Myometrial cell (primary cell): Measurements from ENCODE around the gene PHF10. TPM values are rescaled to one million over a fixed set of nuclear protein-coding genes. Genes with fewer than 3 reads are reported as not detected.

Experiments
- total RNA-seq: library from RNA; depleted of rRNA; stranded (reverse); fragments of >200 nt; gene quantifications from 2 replicates; pipeline ENCODE4 v1.2.3, GENCODE V29; 2015

The PHF10 gene
- total RNA-seq = 5.2 and 8.2 TPM in 2 replicates

GRCh38 chr6:169724494-169725124 is at the start of gene PHF10:
Gene PHF10, minus strand, starts transcription at chr6:169724500. Its CDS starts 569 bp downstream, at chr6:169723931.

DNA sequence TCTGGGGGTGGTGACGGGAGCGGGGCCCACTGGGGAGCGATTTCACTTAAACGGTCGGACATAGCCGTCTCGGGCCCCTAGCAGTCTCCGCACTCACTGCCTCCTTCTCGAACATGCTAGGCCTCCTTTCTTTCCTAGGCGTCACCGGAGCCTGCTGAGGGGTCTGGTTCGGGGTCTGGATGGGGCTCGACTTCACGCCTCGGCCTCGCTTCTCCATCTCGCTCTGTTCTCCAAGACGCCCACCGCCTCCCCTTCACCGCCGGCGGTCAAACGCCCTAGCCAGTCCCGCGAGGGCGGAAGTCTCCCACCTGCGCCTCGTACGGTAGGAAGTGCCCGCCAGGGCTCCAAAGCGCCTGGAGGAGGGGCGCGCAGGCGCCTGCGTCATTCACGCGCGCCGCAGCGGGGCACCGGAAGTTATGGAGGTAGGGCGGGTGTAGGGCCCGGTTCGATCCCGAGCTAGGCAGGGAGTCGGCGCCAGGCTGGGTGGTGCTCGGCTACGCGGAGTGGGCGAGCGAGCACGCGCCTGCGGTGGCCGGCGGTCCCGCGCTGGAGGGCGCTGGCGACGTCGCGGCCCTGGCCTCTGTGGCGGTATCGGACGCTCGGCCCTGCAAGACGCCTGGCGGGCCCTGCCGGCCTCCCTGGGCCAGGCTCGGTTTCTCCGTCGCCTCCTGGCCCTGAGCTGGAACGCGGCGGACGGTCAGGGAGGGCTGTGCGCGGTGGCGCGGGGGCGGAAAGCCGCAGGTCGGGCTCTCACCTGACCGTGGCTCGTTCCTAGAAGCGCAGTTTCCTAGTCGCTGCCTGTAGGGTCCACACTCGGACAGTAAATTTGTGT is 27.2 kb upstream of the PHF10 start, which contains the start of the genes DYNLT2 and ERMARD:
Gene DYNLT2, minus strand, starts transcription at position 331 of the 832 bp plus-strand sequence. Its CDS starts 114 bp downstream, at position 217.
Gene ERMARD, plus strand, starts transcription at position 381 of the 832 bp plus-strand sequence. Its CDS starts 36 bp downstream, at position 417.

GRCh38 chr6:169701954-169702839 is 22.1 kb downstream of the PHF10 start, which contains the start of the genes C6orf120 and WDR27:
Gene C6orf120, plus strand, starts transcription at chr6:169702126. Its CDS starts 334 bp downstream, at chr6:169702460.
Gene WDR27, minus strand, starts transcription at chr6:169702029. Its CDS starts 13,024 bp downstream, at chr6:169689005.

Other genes with a start within 250 kb of the PHF10 start
- 14.4 and 17.0 TPM in 2 replicates for gene WDR27, start 22.5 kb downstream of the PHF10 start, total RNA-seq
- gene C6orf120, start 22.4 kb downstream of the PHF10 start, total RNA-seq = 53.9 and 55.6 TPM in 2 replicates
- gene DYNLT2, start 27.1 kb upstream of the PHF10 start, total RNA-seq = 0.35 and 1.7 TPM in 2 replicates
- 20.2 and 22.5 TPM in 2 replicates for gene ERMARD, start 27.1 kb upstream of the PHF10 start, total RNA-seq